ENCODE results near the gene COQ10B.

- TF ChIP-seq, protein P1, sequence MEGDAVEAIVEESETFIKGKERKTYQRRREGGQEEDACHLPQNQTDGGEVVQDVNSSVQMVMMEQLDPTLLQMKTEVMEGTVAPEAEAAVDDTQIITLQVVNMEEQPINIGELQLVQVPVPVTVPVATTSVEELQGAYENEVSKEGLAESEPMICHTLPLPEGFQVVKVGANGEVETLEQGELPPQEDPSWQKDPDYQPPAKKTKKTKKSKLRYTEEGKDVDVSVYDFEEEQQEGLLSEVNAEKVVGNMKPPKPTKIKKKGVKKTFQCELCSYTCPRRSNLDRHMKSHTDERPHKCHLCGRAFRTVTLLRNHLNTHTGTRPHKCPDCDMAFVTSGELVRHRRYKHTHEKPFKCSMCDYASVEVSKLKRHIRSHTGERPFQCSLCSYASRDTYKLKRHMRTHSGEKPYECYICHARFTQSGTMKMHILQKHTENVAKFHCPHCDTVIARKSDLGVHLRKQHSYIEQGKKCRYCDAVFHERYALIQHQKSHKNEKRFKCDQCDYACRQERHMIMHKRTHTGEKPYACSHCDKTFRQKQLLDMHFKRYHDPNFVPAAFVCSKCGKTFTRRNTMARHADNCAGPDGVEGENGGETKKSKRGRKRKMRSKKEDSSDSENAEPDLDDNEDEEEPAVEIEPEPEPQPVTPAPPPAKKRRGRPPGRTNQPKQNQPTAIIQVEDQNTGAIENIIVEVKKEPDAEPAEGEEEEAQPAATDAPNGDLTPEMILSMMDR (IDR thresholded peaks at IDR 0.05), result no peak
- no peak for TF ChIP-seq POLR2A (IDR thresholded peaks at IDR 0.05)
These were observed 25.4 kb upstream of the COQ10B start for GRCh38 chr2:197427986-197428385.
